ENCODE measurements around the gene FBXO2.
A peak's percentile ranks its signal among the peaks of the same experiment; 100 is the strongest.

FBXO2 gene

GRCh38 chr1:11651017-11651416, 3.2 kb downstream of the FBXO2 start:
- DNase-seq, result no peak

GRCh38 chr1:11650331-11650991, 3.8 kb downstream of the FBXO2 start:
- peak; percentile 79 for DNase-seq

GRCh38 chr1:11649624-11650330, 4.5 kb downstream of the FBXO2 start:
- no peak for DNase-seq

GRCh38 chr1:11649237-11649623, 5.0 kb downstream of the FBXO2 start:
- DNase-seq, result no peak

GRCh38 chr1:11648732-11649158, 5.5 kb downstream of the FBXO2 start:
- no peak for DNase-seq

- DNase-seq, result no peak
These were observed 6.2 kb downstream of the FBXO2 start for GRCh38 chr1:11648039-11648438.

- DNase-seq, result no peak
These were observed 6.9 kb downstream of the FBXO2 start for GRCh38 chr1:11647333-11647732.

GRCh38 chr1:11646317-11646716, 7.9 kb downstream of the FBXO2 start:
- DNase-seq, result no peak

GRCh38 chr1:11645670-11646265, 8.5 kb downstream of the FBXO2 start:
- DNase-seq, result peak; percentile 71

- DNase-seq, result no peak
These were observed 9.0 kb downstream of the FBXO2 start for GRCh38 chr1:11645270-11645669.

- DNase-seq, result no peak
These were observed 10.4 kb downstream of the FBXO2 start for GRCh38 chr1:11643782-11644181.

GRCh38 chr1:11642418-11643017, 11.7 kb downstream of the FBXO2 start:
- DNase-seq, result peak; percentile 47

- no peak for DNase-seq
These were observed 12.4 kb downstream of the FBXO2 start for GRCh38 chr1:11641776-11642305.

GRCh38 chr1:11640944-11641343, 13.3 kb downstream of the FBXO2 start:
- DNase-seq, result no peak

GRCh38 chr1:11640101-11640500, 14.1 kb downstream of the FBXO2 start:
- no peak for DNase-seq

GRCh38 chr1:11639372-11639771, 14.9 kb downstream of the FBXO2 start:
- DNase-seq, result no peak

GRCh38 chr1:11638121-11638520, 16.1 kb downstream of the FBXO2 start:
- no peak for DNase-seq

- no peak for DNase-seq
These were observed 19.6 kb downstream of the FBXO2 start for GRCh38 chr1:11634365-11635192.

GRCh38 chr1:11629184-11630016, 24.8 kb downstream of the FBXO2 start:
- DNase-seq, result no peak

GRCh38 chr1:11628767-11629166, 25.5 kb downstream of the FBXO2 start:
- DNase-seq, result no peak

- no peak for DNase-seq
These were observed 27.7 kb downstream of the FBXO2 start for GRCh38 chr1:11626551-11626950.

GRCh38 chr1:11623702-11624101, 30.5 kb downstream of the FBXO2 start:
- no peak for DNase-seq

All from NCI-H146 (cell line).